Activated CD8-positive, alpha-beta memory T cell treated with anti-CD3 and anti-CD28 coated beads, Interleukin-2, amount 50 U/mL, for 24 hours (primary cell): ENCODE data around the gene CREB5.
"Not testable (repeated sequence)": the region's sequence is repeated elsewhere in the genome, so short reads cannot be mapped to it uniquely, and the experiment has no call there.

Experiments used
- DNase-seq: peaks from one replicate; pipeline ENCODE4 v3.0.0-alpha.2; 2020; ENCODE audit errors: extremely low read depth

Gene CREB5

GRCh38 chr7:28608731-28609130 is 196.4 kb downstream of the CREB5 start:
- no peak for DNase-seq

- DNase-seq = no peak
Measured at GRCh38 chr7:28609608-28610007, 197.3 kb downstream of the CREB5 start.

- DNase-seq = not testable (repeated sequence)
Measured at GRCh38 chr7:28611399-28611897, 199.1 kb downstream of the CREB5 start.

- no peak for DNase-seq
Measured at GRCh38 chr7:28613262-28613661, 200.9 kb downstream of the CREB5 start.

GRCh38 chr7:28615091-28615490 is 202.8 kb downstream of the CREB5 start:
- no peak for DNase-seq

- no peak for DNase-seq
Measured at GRCh38 chr7:28617308-28617880, 205.1 kb downstream of the CREB5 start.

GRCh38 chr7:28618383-28618782 is 206.1 kb downstream of the CREB5 start:
- no peak for DNase-seq

- no peak for DNase-seq
Measured at GRCh38 chr7:28619256-28619655, 206.9 kb downstream of the CREB5 start.

- DNase-seq = no peak
Measured at GRCh38 chr7:28621369-28621841, 209.1 kb downstream of the CREB5 start.

- no peak for DNase-seq
Measured at GRCh38 chr7:28623105-28623730, 210.9 kb downstream of the CREB5 start.

- no peak for DNase-seq
Measured at GRCh38 chr7:28623863-28624262, 211.5 kb downstream of the CREB5 start.

GRCh38 chr7:28625432-28625831 is 213.1 kb downstream of the CREB5 start:
- no peak for DNase-seq

GRCh38 chr7:28626221-28626620 is 213.9 kb downstream of the CREB5 start:
- DNase-seq = no peak

GRCh38 chr7:28626624-28627262 is 214.4 kb downstream of the CREB5 start:
- DNase-seq = no peak

GRCh38 chr7:28627263-28627653 is 214.9 kb downstream of the CREB5 start:
- no peak for DNase-seq

GRCh38 chr7:28627896-28628295 is 215.6 kb downstream of the CREB5 start:
- no peak for DNase-seq

- no peak for DNase-seq
Measured at GRCh38 chr7:28629216-28629842, 217.0 kb downstream of the CREB5 start.

GRCh38 chr7:28630350-28630749 is 218.0 kb downstream of the CREB5 start:
- DNase-seq = no peak

GRCh38 chr7:28631995-28632394 is 219.7 kb downstream of the CREB5 start:
- no peak for DNase-seq

- DNase-seq = no peak
Measured at GRCh38 chr7:28638914-28639313, 226.6 kb downstream of the CREB5 start.

- DNase-seq = no peak
Measured at GRCh38 chr7:28640001-28640400, 227.7 kb downstream of the CREB5 start.

GRCh38 chr7:28641752-28642545 is 229.6 kb downstream of the CREB5 start:
- DNase-seq = no peak
